EH (cell line): ENCODE measurements around the gene TRMU.

ENCODE experiments used
- DNase-seq: peaks from one replicate; pipeline ENCODE4 v3.0.0-alpha.2; 2015; ENCODE audit warnings: low read depth

The TRMU gene

GRCh38 chr22:46369716-46370583 is 34.4 kb downstream of the TRMU start:
- DNase-seq = no peak

- DNase-seq = no peak
These were observed 35.2 kb downstream of the TRMU start for GRCh38 chr22:46370584-46371291.

GRCh38 chr22:46371623-46372226 is 36.2 kb downstream of the TRMU start:
- no peak for DNase-seq

- DNase-seq = no peak
These were observed 37.2 kb downstream of the TRMU start for GRCh38 chr22:46372686-46373085.

GRCh38 chr22:46373159-46373558 is 37.6 kb downstream of the TRMU start:
- no peak for DNase-seq

GRCh38 chr22:46373921-46374662 is 38.6 kb downstream of the TRMU start:
- DNase-seq = no peak

GRCh38 chr22:46374663-46375474 is 39.4 kb downstream of the TRMU start:
- no peak for DNase-seq

- no peak for DNase-seq
These were observed 40.6 kb downstream of the TRMU start for GRCh38 chr22:46376111-46376510.

- DNase-seq = no peak
These were observed 41.5 kb downstream of the TRMU start for GRCh38 chr22:46376908-46377524.

- DNase-seq = peak; percentile 35
These were observed 42.3 kb downstream of the TRMU start for GRCh38 chr22:46377525-46378425.

GRCh38 chr22:46378426-46379065 is 43.0 kb downstream of the TRMU start:
- DNase-seq = no peak

- no peak for DNase-seq
These were observed 43.8 kb downstream of the TRMU start for GRCh38 chr22:46379066-46379930.

GRCh38 chr22:46380069-46380468 is 44.6 kb downstream of the TRMU start:
- no peak for DNase-seq

- DNase-seq = no peak
These were observed 45.1 kb downstream of the TRMU start for GRCh38 chr22:46380581-46380980.

GRCh38 chr22:46381142-46381541 is 45.6 kb downstream of the TRMU start:
- peak; percentile 59 for DNase-seq

- no peak for DNase-seq
These were observed 46.2 kb downstream of the TRMU start for GRCh38 chr22:46381731-46382130.

GRCh38 chr22:46382524-46382923 is 47.0 kb downstream of the TRMU start:
- no peak for DNase-seq

- DNase-seq = no peak
These were observed 50.8 kb downstream of the TRMU start for GRCh38 chr22:46386312-46386711.
